Measurements from ENCODE around the gene C2CD5.
"Not testable (repeated sequence)": the region's sequence is repeated elsewhere in the genome, so short reads cannot be mapped to it uniquely, and the experiment has no call there.

The C2CD5 gene

DNA sequence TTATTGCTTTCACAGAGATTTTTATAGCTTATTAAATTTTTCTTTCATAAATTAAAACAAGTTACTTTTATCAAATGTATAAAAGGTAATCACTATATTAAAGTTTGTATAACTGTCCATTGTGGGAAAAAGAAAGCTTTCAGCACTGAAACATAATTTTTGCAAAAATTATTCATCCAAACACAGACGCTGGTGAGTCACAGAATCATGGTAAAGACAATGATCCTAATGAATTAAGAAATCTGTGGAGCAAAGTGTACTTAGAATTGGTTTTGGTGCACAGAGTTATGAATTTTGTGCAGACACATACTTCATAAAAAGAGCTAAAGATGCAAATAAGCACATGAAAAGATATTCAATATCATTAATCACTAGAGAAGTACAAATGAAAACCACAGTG is 31.7 kb upstream of the C2CD5 start:
- no peak for TF ChIP-seq CTCF (IDR thresholded peaks at IDR 0.05; ENCODE audit: insufficient read depth, low read depth, low read length, missing control alignments)
- no peak for DNase-seq (ENCODE audit: low read depth)
- no peak overlapping the region for H3K4me3 ChIP-seq (ENCODE audit: low read length)

DNA sequence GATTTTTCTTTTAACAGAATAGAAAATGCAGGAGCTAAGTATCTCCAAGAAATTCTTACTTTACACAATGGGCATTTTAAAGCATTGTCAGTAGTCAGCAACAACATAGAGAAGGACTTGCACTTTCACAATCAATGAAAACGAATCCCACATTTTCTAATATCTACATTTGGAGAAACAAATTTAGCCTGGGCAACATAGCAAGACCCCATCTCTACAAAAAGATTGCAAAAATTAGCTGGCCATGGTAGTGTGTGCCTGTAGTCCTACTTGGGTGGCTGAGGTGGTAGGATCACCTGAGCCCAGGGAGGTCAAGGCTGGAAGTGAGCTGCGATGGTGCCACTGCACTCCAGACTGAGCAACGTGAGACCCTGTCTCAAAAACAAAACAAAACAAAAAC is 30.6 kb upstream of the C2CD5 start:
- TF ChIP-seq CTCF (IDR thresholded peaks at IDR 0.05; ENCODE audit: insufficient read depth, low read depth, low read length, missing control alignments) = no peak
- no peak for DNase-seq (ENCODE audit: low read depth)
- H3K4me3 ChIP-seq (ENCODE audit: low read length) = no peak overlapping the region

- no peak for DNase-seq (ENCODE audit: low read depth)
- TF ChIP-seq CTCF (IDR thresholded peaks at IDR 0.05; ENCODE audit: insufficient read depth, low read depth, low read length, missing control alignments) = no peak
- H3K4me3 ChIP-seq (ENCODE audit: low read length) = no peak overlapping the region
These were observed 28.8 kb upstream of the C2CD5 start for GRCh38 chr12:22573181-22573580.

DNA sequence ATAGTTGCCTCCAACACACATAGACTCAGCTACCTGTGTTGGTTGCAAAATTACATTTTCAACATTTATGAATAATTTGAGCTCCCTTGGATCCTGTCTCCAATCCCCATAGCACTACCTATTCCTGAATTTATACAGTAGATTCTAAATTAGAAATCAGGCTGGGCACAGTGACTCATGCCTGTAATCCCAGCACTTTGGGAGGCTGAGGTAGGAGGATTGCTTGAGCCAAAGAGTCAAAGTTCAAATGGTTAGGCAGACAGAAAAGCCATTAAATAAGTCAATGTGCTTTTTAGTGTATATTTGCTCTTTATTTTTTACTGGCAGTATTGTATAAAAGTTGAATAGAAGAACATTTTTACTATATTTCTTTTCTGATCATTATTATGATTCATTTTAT is 24.9 kb upstream of the C2CD5 start:
- no peak for TF ChIP-seq CTCF (IDR thresholded peaks at IDR 0.05; ENCODE audit: insufficient read depth, low read depth, low read length, missing control alignments)
- no peak overlapping the region for H3K4me3 ChIP-seq (ENCODE audit: low read length)
- DNase-seq (ENCODE audit: low read depth) = no peak

GRCh38 chr12:22562036-22563028 is 18.0 kb upstream of the C2CD5 start:
- no peak for DNase-seq (ENCODE audit: low read depth)
- TF ChIP-seq CTCF (IDR thresholded peaks at IDR 0.05; ENCODE audit: insufficient read depth, low read depth, low read length, missing control alignments) = no peak
- no peak overlapping the region for H3K4me3 ChIP-seq (ENCODE audit: low read length)

DNA sequence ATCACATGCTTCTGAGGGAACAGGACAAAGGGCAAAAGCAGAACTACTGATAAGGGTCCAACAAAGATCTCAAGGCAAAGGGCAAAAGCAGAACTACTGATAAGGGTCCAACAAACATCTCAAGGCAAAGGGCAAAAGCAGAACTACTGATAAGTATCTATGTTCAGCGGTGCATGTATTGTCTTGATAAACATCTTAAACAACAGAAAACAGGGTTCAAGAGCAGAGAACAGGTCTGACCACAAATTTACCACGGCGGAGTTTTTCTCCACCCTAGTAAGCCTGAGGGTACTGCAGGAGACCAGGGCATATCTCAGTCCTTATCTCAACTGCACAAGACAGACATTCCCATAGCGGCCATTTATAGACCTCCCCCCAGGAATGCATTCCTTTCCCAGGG is 10.4 kb upstream of the C2CD5 start:
- not testable (repeated sequence) for H3K4me3 ChIP-seq (ENCODE audit: low read length); DNase-seq (ENCODE audit: low read depth)

- TF ChIP-seq CTCF (IDR thresholded peaks at IDR 0.05; ENCODE audit: insufficient read depth, low read depth, low read length, missing control alignments) = no peak
- no peak overlapping the region for H3K4me3 ChIP-seq (ENCODE audit: low read length)
- no peak for DNase-seq (ENCODE audit: low read depth)
These were observed 7.3 kb upstream of the C2CD5 start for GRCh38 chr12:22551624-22552023.

Data from epithelial cell of esophagus (primary cell).